Upper lobe of left lung (tissue), 4 donors: ENCODE measurements around the gene PPM1H.

Source experiments
- CTCF ChIP-seq, 6 experiments: fragments of 450-650 bp in 4 of 6; fragments of 200-600 bp in 2 of 6; sonication (generic) in 2 of 6; IDR thresholded peaks; one replicate each; pipeline ENCODE4 v1.5.1; 2016 to 2019; ENCODE audit warnings: antibody characterized with exemption in 6 of 6
- EP300 ChIP-seq, 4 donors: sonication (generic); formaldehyde crosslinking; IDR thresholded peaks; one replicate each; pipeline ENCODE4 v1.5.1; 2017; ENCODE audit warnings: antibody characterized with exemption in 4 of 4, control low read depth in 2 of 4

DNA sequence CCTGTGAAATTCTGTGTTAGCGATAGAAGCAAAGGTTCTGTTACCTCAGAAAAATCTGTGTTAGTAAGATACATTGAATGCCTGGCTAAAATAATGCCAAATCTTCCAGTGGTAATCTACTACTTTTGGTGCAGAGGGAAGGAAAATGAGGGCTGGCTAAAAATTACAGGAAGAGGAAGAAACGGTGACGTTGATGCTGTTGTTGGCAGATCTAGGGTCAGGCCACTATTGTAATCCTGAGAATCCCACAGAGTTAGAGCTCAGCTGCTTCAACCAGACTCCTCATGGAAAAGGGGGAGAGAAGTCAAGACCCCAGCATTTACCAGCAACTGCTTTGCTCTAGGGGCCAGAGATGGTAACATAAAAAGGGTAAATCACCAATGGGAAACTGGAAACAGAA is 145.1 kb downstream of the PPM1H start:
- no peak for TF ChIP-seq EP300 (IDR thresholded peaks at IDR 0.05)
- no peak for TF ChIP-seq CTCF (IDR thresholded peaks at IDR 0.05)
